Measurements from ENCODE around the gene KREMEN1. TPM values are rescaled to one million over a fixed set of nuclear protein-coding genes. Genes with fewer than 3 reads are reported as not detected.

KREMEN1 gene
- total RNA-seq, 2 donors from 2014 or later: 20.2 to 20.7 TPM

- no peaks in the 10 kb centered on the region for H3K36me3 ChIP-seq
- no peak for TF ChIP-seq CTCF (IDR thresholded peaks at IDR 0.05)
- H3K9ac ChIP-seq (ENCODE audit: low read depth in 2 of 2, low read length in 2 of 2): peak overlapping the region; percentile 64 to 90
- intact Hi-C loops (cut with DNase I): no loop called here
- H3K27me3 ChIP-seq: no peaks in the 10 kb centered on the region
- peaks cover 9% of the 10 kb centered on the region for H3K4me1 ChIP-seq
- peak; percentile 38 for DNase-seq
- no peaks in the 10 kb centered on the region for H3K9me3 ChIP-seq
- peak overlapping the region; percentile 48 for H3K4me3 ChIP-seq
- peak overlapping the region; percentile 1 for H3K27ac ChIP-seq
Measured at GRCh38 chr22:29074276-29074772, 1.5 kb downstream of the KREMEN1 start.

GRCh38 chr22:29078036-29078868 is 5.4 kb downstream of the KREMEN1 start:
- intact Hi-C loops (cut with DNase I): no loop called here
- no peak for TF ChIP-seq CTCF (IDR thresholded peaks at IDR 0.05)
- Histone ChIP-seq H3K27me3 (no peaks in the 10 kb centered on the region), H3K9me3 (no peaks in the 10 kb centered on the region), H3K36me3 (no peaks in the 10 kb centered on the region), H3K4me3 (no peak overlapping the region), H3K27ac (no peak overlapping the region), H3K4me1 (no peaks in the 10 kb centered on the region), H3K9ac (ENCODE audit: low read depth in 2 of 2, low read length in 2 of 2) (peak overlapping the region in 1 of 2 donors; percentile 67)
- DNase-seq: no peak

GRCh38 chr22:29078869-29079207 is 6.0 kb downstream of the KREMEN1 start:
- peak overlapping the region in 1 of 2 donors; percentile 67 for H3K9ac ChIP-seq (ENCODE audit: low read depth in 2 of 2, low read length in 2 of 2)
- H3K9me3 ChIP-seq: no peaks in the 10 kb centered on the region
- intact Hi-C loops (cut with DNase I): no loop called here
- H3K4me1 ChIP-seq: no peaks in the 10 kb centered on the region
- H3K36me3 ChIP-seq: no peaks in the 10 kb centered on the region
- peak overlapping the region; percentile 46 for H3K27ac ChIP-seq
- H3K4me3 ChIP-seq: no peak overlapping the region
- DNase-seq: no peak
- no peaks in the 10 kb centered on the region for H3K27me3 ChIP-seq
- no peak for TF ChIP-seq CTCF (IDR thresholded peaks at IDR 0.05)

- peak; percentile 70 for DNase-seq
- no peak overlapping the region for H3K4me3 ChIP-seq
- H3K27ac ChIP-seq: peak overlapping the region; percentile 46
- no peaks in the 10 kb centered on the region for H3K27me3 ChIP-seq
- intact Hi-C loops (cut with DNase I): no loop called here
- H3K9me3 ChIP-seq: no peaks in the 10 kb centered on the region
- no peaks in the 10 kb centered on the region for H3K4me1 ChIP-seq
- TF ChIP-seq CTCF (IDR thresholded peaks at IDR 0.05): no peak
- peak overlapping the region in 1 of 2 donors; percentile 67 for H3K9ac ChIP-seq (ENCODE audit: low read depth in 2 of 2, low read length in 2 of 2)
- no peaks in the 10 kb centered on the region for H3K36me3 ChIP-seq
Measured at GRCh38 chr22:29079218-29079901, 6.5 kb downstream of the KREMEN1 start.

- intact Hi-C loops (cut with DNase I): no loop called here
- Histone ChIP-seq H3K9ac (ENCODE audit: low read depth in 2 of 2, low read length in 2 of 2) (no peak overlapping the region), H3K9me3 (no peaks in the 10 kb centered on the region), H3K36me3 (no peaks in the 10 kb centered on the region), H3K27me3 (no peaks in the 10 kb centered on the region), H3K27ac (no peak overlapping the region), H3K4me1 (no peaks in the 10 kb centered on the region), H3K4me3 (no peak overlapping the region)
- TF ChIP-seq CTCF (IDR thresholded peaks at IDR 0.05): no peak
- DNase-seq: no peak
Measured at GRCh38 chr22:29080106-29080975, 7.5 kb downstream of the KREMEN1 start.
